Measurements from ENCODE around the gene PPDPF.

PPDPF gene

GRCh38 chr20:63487781-63488241 lies 32.8 kb upstream of the PPDPF start:
- DNase-seq (ENCODE audit: low spot score), result no peak

DNA sequence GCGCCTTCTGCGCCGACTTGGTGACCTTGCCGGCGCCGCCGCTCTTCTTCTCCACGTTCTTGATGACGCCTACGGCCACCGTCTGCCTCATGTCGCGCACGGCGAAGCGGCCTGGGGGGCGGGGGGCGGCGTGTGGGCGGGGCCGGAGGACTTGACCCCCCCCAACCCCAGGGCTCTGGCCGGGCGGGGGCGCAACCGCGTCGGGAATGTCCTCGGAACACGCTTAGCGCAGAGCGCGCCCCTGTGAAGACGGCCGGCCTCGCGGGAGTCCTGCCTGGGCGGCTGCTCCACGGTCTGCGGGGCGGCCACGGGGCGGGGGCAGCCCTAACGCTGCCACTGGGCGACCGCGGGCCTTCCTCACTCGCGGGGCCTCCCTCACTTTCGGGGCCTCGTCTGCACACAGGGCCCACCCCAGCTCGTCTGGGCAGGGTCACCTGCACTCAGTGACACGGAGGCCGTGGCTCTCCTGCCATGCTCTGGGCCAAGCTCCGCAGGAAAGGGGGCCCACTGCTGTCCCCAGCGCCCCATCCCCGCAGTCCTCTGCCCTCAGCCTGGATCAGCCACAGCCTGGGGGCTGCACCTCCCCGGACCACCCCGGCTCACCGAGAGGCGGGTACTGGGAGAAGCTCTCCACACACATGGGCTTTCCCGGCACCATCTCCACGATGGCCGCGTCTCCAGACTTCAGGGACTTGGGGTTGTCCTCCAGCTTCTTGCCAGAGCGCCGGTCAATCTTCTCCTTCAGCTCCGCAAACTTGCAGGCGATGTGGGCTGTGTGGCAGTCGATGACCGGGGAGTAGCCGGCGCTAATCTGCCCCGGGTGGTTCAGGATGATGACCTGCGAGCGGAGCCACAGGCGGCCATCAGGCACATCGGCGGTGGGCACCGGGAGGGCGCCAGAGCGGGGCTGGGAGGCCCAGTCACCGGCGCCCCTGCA lies 32.0 kb upstream of the PPDPF start:
- DNase-seq (ENCODE audit: low spot score), result no peak

GRCh38 chr20:63490416-63490815 lies 30.1 kb upstream of the PPDPF start:
- DNase-seq (ENCODE audit: low spot score), result no peak

DNA sequence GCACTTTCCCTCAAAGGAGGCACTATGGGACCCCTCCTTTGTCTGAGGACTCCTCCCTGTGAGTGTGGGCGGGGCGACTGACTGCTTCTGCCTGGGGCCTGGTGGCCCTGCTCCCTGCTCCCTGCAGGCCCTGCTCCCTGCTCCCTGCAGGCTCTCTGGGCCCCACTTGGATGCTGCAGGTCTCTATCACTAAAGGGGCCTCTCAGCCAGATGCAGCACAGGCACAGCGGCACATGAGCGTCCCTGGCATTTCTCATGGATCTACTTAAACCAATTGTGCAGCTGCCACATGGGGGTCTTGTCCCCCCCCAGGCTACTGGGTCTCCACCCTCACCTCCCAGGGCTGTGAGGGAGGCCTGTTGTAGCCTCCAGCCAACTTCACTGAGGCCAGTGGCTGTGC lies 29.5 kb upstream of the PPDPF start:
- DNase-seq (ENCODE audit: low spot score), result no peak

GRCh38 chr20:63491635-63492230 lies 28.8 kb upstream of the PPDPF start:
- no peak for DNase-seq (ENCODE audit: low spot score)

GRCh38 chr20:63492518-63492917 lies 28.0 kb upstream of the PPDPF start:
- no peak for DNase-seq (ENCODE audit: low spot score)

GRCh38 chr20:63492982-63493381 lies 27.6 kb upstream of the PPDPF start:
- DNase-seq (ENCODE audit: low spot score), result no peak

DNA sequence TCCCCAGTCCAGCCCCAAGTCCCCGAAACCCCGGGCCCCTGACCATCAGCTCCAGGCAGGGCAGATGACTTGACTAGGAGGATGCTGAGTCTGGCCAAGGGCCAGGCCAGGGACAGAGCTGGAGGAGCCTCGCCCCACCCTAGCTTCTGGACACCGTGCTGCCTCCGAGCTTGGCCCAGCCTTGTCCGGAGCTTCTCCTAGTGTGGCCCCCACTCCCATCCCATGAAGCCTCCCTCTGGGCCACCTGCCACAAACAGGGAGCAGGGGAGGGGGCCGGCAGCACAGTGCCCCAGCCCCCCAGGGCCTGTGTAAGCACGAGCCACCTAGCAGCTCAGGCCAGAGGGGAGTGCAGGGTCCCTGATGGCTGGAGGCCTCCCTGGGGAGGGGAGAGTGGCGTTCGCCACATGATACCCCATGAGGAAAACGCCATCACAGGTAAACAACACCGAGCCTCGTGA lies 27.0 kb upstream of the PPDPF start:
- DNase-seq (ENCODE audit: low spot score), result no peak

DNA sequence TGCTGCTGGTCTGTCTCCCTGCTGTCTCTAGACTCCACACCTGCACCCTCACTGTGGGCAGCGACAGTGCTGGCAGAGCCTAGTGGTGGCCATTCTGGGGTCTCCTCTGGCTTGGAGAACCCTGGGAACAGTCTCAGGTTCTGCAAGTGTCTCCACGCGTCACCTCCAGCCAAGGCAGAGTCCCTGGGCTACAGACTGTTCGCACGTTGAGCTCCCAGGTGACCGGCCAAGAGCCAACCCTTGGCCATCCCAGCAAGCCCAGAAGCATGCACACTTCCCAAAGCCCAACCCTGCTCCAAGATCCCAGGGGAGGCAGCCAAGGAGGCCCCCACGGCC lies 26.5 kb upstream of the PPDPF start:
- DNase-seq (ENCODE audit: low spot score), result no peak

- no peak for DNase-seq (ENCODE audit: low spot score)
Measured at GRCh38 chr20:63494420-63495166, 26.0 kb upstream of the PPDPF start.

DNA sequence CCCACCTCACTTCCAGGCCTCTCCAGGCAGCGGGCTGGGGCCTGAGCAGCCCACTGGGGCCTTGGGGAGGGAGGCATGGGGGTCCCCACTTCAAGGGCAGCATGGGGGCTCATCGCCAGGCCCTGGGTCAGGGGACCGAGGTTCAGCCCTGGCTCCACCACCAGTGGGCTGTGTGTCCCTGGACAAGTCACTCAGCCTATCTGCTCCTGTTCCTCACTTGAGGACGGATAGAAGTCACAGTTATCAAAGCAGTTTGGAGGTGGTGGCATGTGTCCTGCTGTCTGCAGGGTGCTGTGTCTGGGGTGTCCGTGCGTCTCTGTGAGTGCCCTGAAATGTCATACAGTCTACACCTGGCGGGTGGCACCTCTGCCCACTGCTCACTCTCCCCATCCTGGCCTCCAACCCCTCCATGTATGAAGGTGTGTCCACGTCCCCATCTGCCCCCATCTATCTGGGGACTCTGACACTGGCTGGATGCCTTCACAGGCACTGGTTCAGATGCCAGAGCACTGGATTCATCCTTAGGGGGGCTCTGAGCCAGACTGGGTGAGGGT lies 25.3 kb upstream of the PPDPF start:
- no peak for DNase-seq (ENCODE audit: low spot score)

DNA sequence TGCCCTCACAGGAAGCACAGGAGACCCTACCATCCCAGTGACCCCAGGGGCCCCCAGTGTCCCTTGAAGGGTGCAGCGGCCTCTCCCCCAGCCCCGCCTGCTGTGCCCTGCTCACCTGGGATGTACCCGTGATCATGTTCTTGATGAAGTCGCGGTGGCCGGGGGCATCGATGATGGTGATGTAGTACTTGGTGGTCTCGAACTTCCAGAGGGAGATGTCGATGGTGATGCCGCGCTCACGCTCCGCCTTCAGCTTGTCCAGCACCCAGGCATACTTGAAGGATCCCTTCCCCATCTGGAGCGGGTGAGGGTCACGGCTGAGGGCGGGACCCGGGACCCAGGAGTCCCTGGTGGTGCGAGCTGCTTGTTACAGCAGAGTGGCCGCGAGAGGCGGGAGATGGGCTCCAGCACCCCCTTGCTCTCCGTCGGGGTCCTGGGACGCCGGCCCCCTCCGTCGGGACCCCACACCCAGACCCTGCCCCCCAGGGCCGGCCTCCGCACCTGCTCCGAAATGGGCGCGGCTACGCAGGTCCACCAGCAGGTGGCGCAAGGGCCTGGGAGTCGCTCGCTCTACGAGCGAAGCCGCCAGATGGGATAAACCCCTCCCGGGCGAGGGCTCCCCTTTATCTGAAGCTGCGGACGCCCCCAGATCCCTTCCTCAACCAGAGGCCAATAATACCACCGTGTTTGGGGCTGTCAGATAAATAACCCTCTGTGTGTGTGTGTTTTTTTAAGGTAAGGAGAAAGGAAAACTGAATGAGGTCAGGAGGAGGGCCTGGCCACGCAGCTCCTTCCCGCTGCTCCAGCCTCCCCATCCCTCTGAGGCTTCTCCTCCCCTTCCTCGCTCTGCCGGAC lies 24.6 kb upstream of the PPDPF start:
- peak; percentile 75 for DNase-seq (ENCODE audit: low spot score)

GRCh38 chr20:63496596-63497120 lies 23.9 kb upstream of the PPDPF start:
- no peak for DNase-seq (ENCODE audit: low spot score)

- DNase-seq (ENCODE audit: low spot score), result no peak
Measured at GRCh38 chr20:63497138-63497945, 23.2 kb upstream of the PPDPF start.

DNA sequence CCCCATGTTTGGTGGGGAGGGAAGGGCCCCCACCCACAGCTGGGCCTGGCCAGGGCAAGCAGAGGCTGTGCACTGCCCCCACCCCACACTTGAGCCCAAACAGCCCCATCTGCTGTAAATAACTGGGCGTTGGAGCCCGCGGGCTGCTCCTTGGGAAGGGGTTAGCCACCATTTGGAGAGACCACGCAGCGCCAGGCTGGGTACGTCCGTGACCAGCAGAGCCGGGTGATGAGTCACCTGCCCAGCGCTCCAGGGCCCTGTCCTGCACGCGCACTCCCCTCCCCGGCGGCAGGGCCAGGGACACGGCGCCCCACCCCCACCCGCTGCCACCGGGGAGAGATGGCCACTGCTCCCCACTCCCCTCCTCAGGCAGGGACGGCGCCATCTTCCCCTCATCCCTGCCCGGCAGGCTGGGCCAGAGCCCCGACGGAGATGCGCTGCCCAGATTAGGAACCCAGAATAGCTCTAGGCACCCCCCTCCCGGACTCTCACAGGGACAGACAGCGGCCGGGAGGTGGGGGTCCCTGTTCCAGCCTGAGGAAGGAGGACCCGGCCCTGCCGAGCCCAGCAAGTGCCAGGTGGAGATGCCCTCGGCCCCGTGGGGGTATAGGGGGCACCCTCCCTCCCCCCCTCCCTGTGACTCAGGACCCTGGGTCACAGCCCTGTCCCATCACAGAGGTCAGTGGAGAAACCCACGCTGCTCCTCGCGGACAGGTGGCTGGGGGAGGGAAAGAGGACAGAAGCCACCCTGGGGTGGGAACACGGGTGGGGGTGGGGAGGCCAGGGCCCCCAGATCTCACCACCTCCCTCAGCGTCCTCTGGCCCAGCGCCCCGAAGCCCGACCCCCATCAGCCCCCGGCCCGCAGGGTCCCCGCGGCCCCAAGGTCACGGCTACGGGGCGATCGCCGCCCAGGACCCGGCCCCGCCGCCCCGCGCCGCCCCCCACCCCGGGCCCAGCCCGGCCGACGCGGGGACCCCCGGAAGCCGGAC lies 22.3 kb upstream of the PPDPF start:
- DNase-seq (ENCODE audit: low spot score), result peak; percentile 62

- no peak for DNase-seq (ENCODE audit: low spot score)
Measured at GRCh38 chr20:63498960-63499337, 21.6 kb upstream of the PPDPF start, which contains the start of gene EEF1A2. Gene EEF1A2, minus strand, starts transcription at chr20:63499083. Its CDS starts 1,320 bp downstream, at chr20:63497763.

DNA sequence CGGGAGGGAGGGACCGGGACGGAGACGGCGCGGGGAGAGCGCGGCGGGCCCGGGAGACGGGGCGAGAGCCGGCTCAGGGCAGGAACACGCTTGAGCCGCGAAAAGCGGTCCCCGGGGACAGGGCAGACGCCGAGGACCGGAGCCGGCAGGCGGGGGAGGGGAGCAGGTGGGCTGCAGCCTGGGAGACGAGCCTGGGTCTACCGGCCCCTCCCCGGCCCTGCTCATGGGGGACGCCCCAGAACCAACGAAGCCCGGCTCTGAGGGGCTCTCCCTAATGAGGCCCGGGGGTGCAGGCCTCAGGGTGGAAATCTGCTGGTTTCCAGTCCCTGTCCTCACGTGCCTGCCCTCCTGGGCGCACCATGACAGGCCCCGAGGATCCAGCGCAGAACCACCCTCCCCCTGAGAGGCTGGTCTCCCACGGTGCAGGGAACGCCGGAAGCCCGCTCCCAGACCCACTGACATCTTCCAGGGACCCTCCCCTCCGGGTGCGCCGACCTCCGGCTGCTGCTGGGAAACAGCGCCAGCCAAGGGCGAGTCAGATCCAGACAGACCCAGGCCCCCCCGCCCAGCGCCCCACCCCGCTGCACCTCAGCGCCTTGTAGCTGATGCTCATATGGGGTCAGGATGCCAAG lies 21.1 kb upstream of the PPDPF start:
- DNase-seq (ENCODE audit: low spot score), result no peak

DNA sequence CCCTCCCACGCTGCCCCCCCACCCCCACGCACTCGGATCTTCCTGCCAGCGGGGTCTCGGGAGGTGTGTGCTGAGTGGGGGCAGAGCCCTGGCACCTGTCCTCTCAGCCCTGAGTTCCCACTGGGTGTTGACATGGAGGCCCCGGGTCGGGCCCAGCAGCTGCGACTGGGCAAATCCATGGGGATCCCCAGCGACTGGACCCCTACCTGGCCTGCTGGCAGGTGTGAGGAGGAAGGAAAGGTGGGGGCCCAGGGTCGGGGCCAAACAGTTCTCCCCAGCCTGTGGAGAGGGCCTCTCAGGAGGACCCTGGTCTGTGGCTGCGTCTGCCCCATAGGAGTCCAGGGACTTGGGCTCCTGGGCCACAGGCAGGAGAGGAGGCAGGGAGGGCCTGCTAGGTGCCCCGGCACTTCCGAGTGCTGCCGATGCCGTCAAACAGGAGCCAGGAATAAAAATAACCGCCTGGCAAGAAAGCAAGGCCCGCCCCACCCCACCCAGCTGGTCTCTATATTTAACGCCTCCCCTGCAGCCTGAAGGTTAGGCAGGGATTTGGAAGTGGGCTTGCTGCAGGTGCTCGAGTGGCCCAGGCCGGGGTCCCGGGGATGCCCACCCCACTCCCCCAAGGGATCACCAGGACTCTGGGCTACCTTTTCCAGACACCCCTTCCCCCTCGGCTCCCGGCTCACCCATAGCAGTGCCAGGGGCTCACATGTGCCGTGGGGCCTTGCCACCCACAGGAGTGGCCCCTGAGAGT lies 20.2 kb upstream of the PPDPF start:
- DNase-seq (ENCODE audit: low spot score), result no peak
